HepG2 (cell line): ENCODE measurements around the gene LMF2. TPM values are rescaled to one million over a fixed set of nuclear protein-coding genes. Genes with fewer than 3 reads are reported as not detected.

Experiments used
- ATAC-seq: fragments of 200-7000 bp; cut with Tn5 transposase; 3 replicates; pipeline ENCODE4 v1.9.1; 2020; ENCODE audit warnings: mild to moderate bottlenecking, moderate library complexity
- BruUV-seq: library from RNA; stranded (reverse); fragments of 400-500 nt; replicated peaks from 2 replicates; lab custom pipeline; 2021; lab: Mats Ljungman, UMichigan
- CTCF ChIA-PET: fragments of 300-600 bp; formaldehyde crosslinking; extraction: SDS; loops from one replicate; lab custom pipeline; 2021; ENCODE audit warnings: low total read pairs, inconsistent platforms, low intra/inter-chr PET ratio; lab: Yijun Ruan, JAX
- POLR2A ChIA-PET: fragments of 350-600 bp; sonication (Branson Sonifier 250); formaldehyde crosslinking; loops from one replicate; lab custom pipeline; 2020; ENCODE audit warnings: antibody characterized with exemption, inconsistent platforms; lab: Yijun Ruan, JAX
- DNase-seq: peaks from one replicate; pipeline ENCODE4 v3.0.0-alpha.2; 2015; ENCODE audit warnings: low spot score
- FAIRE-seq: peaks from 3 replicates; lab custom pipeline; 2011; peaks lifted over from hg19 to GRCh38; lab: Jason Lieb, UNC
- H2AFZ ChIP-seq: one replicate; pipeline ENCODE4 v1.6.1; 2011; ENCODE audit warnings: low read length, inconsistent platforms
- H3K27ac ChIP-seq: fragments of 300-600 bp; 3 replicates; pipeline ENCODE4 v1.8.0; 2011; ENCODE audit warnings: mixed run types, mild to moderate bottlenecking, mixed read lengths, low read length, inconsistent platforms; ENCODE audit not compliant: insufficient read depth; ENCODE audit errors: extremely low read length
- H3K27me3 ChIP-seq, 2 experiments: fragments of 200-600 bp in 1 of 2; 2 replicates in 1 of 2; 3 replicates in 1 of 2; pipeline versions ENCODE4 v1.6.0 to v1.8.0; 2011; ENCODE audit warnings: low read length in 2 of 2, mild to moderate bottlenecking in 2 of 2, moderate library complexity in 2 of 2, inconsistent platforms in 1 of 2; ENCODE audit not compliant: insufficient read depth in 2 of 2, control insufficient read depth in 1 of 2
- H3K36me3 ChIP-seq, 2 experiments: fragments of 200-600 bp in 1 of 2; replicated peaks in 1 of 2; 2 replicates in 1 of 2; 3 replicates in 1 of 2; pipeline versions ENCODE4 v1.5.1 to v1.8.0; 2011; ENCODE audit warnings: low read length in 2 of 2, inconsistent platforms in 1 of 2; ENCODE audit not compliant: insufficient read depth in 2 of 2, control insufficient read depth in 1 of 2
- H3K4me1 ChIP-seq: 2 replicates; pipeline ENCODE4 v1.5.1; 2012; ENCODE audit warnings: low read length, inconsistent platforms; ENCODE audit not compliant: insufficient read depth
- H3K4me2 ChIP-seq: 2 replicates; pipeline ENCODE4 v1.6.0; 2011; ENCODE audit warnings: low read depth, low read length, inconsistent platforms
- H3K4me3 ChIP-seq, 3 experiments: fragments of 200-600 bp in 1 of 3; sonication (generic), shearing (Covaris generic) in 1 of 3; replicated peaks in 1 of 3; 2 replicates each; pipeline ENCODE4 v1.5.1; 2011 to 2016; ENCODE audit warnings: low read length in 3 of 3, inconsistent platforms in 2 of 3, low read depth in 2 of 3, mild to moderate bottlenecking in 2 of 3, control low read depth in 1 of 3, mixed read lengths in 1 of 3; ENCODE audit not compliant: insufficient read depth in 1 of 3
- H3K79me2 ChIP-seq: one replicate; pipeline ENCODE4 v1.6.1; 2011; ENCODE audit warnings: low read length, inconsistent platforms; ENCODE audit not compliant: insufficient read depth
- H3K9ac ChIP-seq: 2 replicates; pipeline ENCODE4 v1.6.0; 2011; ENCODE audit warnings: mild to moderate bottlenecking, low read depth, low read length, inconsistent platforms; ENCODE audit not compliant: insufficient read depth
- H3K9me3 ChIP-seq: 2 replicates; pipeline ENCODE4 v1.5.1; 2012; ENCODE audit warnings: mild to moderate bottlenecking, low read length
- H4K20me1 ChIP-seq: 2 replicates; pipeline ENCODE4 v1.6.0; 2011; ENCODE audit warnings: inconsistent platforms, mild to moderate bottlenecking, low read length, moderate library complexity; ENCODE audit not compliant: insufficient read depth
- ZBTB42 ChIP-seq: sonication (generic); formaldehyde crosslinking; IDR thresholded peaks from 2 replicates; pipeline ENCODE4 v1.5.0; 2020; ENCODE audit warnings: mild to moderate bottlenecking, missing genetic modification reagents
- ZNF318 ChIP-seq: sonication (generic); formaldehyde crosslinking; IDR thresholded peaks from 2 replicates; pipeline ENCODE4 v1.4.0; 2020; ENCODE audit warnings: mild to moderate bottlenecking, missing genetic modification reagents
- ZNF746 ChIP-seq: sonication (generic); formaldehyde crosslinking; IDR thresholded peaks from 2 replicates; pipeline ENCODE4 v1.8.0; 2022; ENCODE audit warnings: mild to moderate bottlenecking, missing genetic modification reagents
- WGBS: methylation state at CpG from one replicate; pipeline ENCODE4 v1.1.6; 2017; ENCODE audit warnings: low lambda C conversion rate; 5-methylcytosine and 5-hydroxymethylcytosine counted together
- in situ Hi-C: cut with HindIII; loops from 2 replicates; pipeline ENCODE4 v1.10.0; 2017; ENCODE audit warnings: low pct_unique_long_range_greater_than_20kb; ENCODE audit not compliant: extremely low pct_ligation_motif_present
- intact Hi-C: fragments of 100-400 bp; cut with micrococcal nuclease; formaldehyde crosslinking; loops from one replicate; pipeline ENCODE4 v1.10.0; 2022; ENCODE audit not compliant: unreplicated experiment
- polyA plus RNA-seq, 8 experiments: library from polyadenylated mRNA; depleted of rRNA in 3 of 8; stranded (reverse) in 7 of 8; unstranded in 1 of 8; fragments of >200 nt; fragmentation: Illumina TruSeq in 4 of 8; extraction: Trizol in 4 of 8; gene quantifications; 2 replicates each; pipeline versions ENCODE4 v1.2.1 to v1.2.3, GENCODE V29; 2011 to 2016; ENCODE audit warnings: low read depth in 4 of 8, missing spikeins in 1 of 8, mixed read lengths in 1 of 8; ENCODE audit not compliant: insufficient read depth in 1 of 8
- total RNA-seq, 5 experiments: library from RNA; depleted of rRNA; stranded (reverse); fragments of >200 nt; fragmentation: Illumina TruSeq; extraction: Trizol; gene quantifications; 2 replicates each; pipeline ENCODE4 v1.2.3, GENCODE V29; 2016; ENCODE audit warnings: low read depth in 1 of 5

Gene LMF2
- total and polyA plus RNA-seq, 2 of the 13 experiments (the other 11 are each of a cell fraction or from before 2014, with no cell fraction given), result 23.3 to 30.6 TPM

- BruUV-seq, result no TSS peak
- Histone ChIP-seq H3K9me3 (no peaks in the 10 kb centered on the region), H3K79me2 (no peaks in the 10 kb centered on the region), H3K27me3 (peaks cover 0 to 6% of the 10 kb centered on the region in 2 experiments; a peak in 1 of 5 replicates), H3K4me1 (peaks cover 51% of the 10 kb centered on the region), H3K4me2 (no peak overlapping the region), H3K4me3 (no peak overlapping the region), H3K9ac (no peak overlapping the region), H2AFZ (no peak overlapping the region), H3K36me3 (no peaks in the 10 kb centered on the region), H4K20me1 (no peaks in the 10 kb centered on the region), H3K27ac (no peak overlapping the region)
- POLR2A ChIA-PET, result interaction anchor here (1.2 to 5.9 kb wide), 3 partner anchors 10 to 28 kb away, joined by 4 to 34 read pairs (median 13); partner anchors contain the start of genes KLHDC7B, SCO2 and SYCE3
- intact Hi-C loops (no loop called here), in situ Hi-C loops (no loop called here)
- CTCF ChIA-PET, result no interaction called here
- no peak for ATAC-seq
- 66% methylated on average over 8 of the region's 8 CpGs for WGBS
- TF ChIP-seq ZBTB42 (CRISPR knock-in tag) (no peak), ZNF746 (CRISPR knock-in tag) (no peak), ZNF318 (CRISPR knock-in tag) (no peak)
- DNase-seq, result no peak
- FAIRE-seq, result no peak
Measured at GRCh38 chr22:50535113-50535512, 27.6 kb upstream of the LMF2 start.
